Measurements from ENCODE around the gene SPRYD3.
"Not testable (repeated sequence)": the region's sequence is repeated elsewhere in the genome, so short reads cannot be mapped to it uniquely, and the experiment has no call there.

Gene SPRYD3

DNA sequence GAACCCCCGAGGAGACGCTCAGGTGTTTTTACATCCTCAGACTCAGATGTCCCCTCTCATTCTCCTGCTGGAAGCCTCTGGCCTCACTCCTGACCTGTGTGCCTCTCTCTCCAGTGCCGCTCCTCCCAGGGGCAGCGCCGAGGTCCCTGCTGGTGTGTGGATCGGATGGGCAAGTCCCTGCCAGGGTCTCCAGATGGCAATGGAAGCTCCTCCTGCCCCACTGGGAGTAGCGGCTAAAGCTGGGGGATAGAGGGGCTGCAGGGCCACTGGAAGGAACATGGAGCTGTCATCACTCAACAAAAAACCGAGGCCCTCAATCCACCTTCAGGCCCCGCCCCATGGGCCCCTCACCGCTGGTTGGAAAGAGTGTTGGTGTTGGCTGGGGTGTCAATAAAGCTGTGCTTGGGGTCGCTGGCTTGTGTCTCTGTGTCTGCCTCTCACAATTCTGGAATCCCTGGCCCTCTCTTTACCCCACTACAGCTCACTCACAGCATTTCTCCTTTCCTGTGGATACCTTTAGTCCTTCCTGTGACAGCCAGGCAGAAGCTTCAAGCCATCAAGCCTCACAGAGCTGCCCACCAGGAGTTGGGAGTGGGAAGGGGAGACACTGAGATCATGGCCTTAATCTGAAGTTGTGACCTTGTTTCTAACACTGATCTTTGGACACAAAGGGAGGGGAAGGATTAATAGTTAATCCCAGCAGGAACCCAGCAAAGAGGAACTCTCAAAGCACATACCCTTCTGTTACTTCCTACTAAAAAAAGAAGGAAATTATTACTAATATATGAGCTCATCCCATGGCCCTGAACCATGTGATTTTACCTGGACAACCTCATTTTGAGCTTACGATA lies 23.0 kb upstream of the SPRYD3 start:
- no peak for DNase-seq

DNA sequence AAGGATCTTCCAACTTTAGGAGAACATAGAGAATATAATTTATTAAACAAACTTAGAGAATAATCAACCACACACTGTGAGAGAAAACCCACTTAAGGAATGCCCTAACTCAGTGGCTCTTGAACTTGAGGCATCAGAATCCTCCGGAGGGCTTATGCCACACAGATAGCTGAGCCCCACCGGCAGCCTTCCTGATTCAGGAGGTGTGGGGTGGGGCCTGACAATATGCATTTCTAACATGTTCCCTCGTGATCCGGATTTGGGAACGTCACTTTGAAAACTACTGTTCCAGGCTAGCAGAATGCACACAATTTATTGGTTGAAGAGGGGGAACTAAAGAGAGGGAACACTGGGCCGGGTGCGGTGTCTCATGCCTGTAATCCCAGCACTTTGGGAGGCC lies 22.1 kb upstream of the SPRYD3 start:
- no peak for DNase-seq

DNA sequence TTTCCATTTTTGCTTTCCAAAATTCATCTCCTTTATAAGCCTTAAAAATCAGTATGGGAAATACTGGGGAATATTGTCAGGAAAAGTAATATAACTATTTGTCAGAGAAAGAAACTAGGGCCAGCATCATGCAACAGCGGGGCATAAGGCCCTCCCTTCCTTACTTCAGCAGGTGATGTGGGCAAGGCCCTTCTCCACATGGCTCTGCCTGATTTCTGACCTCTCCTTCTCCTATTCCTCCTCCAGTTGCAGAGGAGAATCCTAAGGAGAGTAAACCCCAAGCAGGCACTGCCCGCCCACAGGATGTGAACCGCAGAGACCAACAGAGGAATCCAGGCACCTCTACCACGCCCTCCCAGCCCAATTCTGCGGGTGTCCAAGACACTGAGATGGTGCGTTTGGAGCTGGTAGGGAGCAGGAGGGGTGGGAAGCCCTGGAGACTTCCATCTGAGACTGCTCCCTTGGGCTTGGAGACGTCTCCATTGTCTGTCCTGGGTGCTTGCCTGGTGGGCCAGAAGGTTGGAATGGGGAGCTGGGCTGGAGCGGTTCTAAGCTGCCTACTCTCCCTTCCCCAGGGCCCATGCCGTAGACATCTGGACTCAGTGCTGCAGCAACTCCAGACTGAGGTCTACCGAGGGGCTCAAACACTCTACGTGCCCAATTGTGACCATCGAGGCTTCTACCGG lies 21.4 kb upstream of the SPRYD3 start:
- DNase-seq: no peak

DNA sequence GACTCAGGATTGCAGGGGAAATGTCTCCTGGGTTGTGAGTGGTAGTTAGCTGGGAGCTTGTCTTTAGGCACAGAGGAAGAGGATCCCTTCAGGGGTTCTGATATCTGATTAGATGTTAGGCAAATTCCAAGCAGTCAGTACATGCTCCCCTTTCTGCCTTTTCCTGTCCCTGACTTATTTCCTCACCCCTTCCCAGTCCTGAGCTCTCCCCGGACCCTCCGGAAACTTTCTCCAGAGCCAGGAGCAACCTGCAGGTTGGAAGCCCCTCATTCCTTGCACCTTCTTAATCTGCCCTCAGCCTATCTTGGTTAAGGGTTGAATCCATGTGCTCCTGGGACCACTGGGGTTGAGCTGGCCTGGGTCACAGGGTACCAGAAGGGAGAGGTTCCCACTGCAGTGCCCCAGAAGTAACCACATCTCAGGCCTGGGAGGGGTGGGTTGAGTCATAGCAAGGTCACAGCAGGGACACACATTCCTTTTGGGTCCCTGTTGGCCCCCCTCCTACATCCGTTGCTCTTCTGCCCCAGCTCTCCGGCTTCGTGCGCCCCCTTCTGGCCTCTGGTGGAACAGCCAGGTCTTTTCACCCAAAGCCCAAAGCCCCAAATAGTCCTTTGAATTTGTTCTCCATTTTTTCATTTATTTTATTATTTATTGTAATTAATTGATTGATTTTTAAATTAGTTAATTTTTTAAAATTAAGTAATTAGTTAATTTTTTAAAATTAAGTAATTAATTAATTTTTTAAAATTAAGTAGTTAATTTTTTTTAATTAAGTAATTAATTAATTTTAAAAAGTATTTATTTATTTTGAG lies 20.1 kb upstream of the SPRYD3 start:
- DNase-seq: peak; percentile 90

DNA sequence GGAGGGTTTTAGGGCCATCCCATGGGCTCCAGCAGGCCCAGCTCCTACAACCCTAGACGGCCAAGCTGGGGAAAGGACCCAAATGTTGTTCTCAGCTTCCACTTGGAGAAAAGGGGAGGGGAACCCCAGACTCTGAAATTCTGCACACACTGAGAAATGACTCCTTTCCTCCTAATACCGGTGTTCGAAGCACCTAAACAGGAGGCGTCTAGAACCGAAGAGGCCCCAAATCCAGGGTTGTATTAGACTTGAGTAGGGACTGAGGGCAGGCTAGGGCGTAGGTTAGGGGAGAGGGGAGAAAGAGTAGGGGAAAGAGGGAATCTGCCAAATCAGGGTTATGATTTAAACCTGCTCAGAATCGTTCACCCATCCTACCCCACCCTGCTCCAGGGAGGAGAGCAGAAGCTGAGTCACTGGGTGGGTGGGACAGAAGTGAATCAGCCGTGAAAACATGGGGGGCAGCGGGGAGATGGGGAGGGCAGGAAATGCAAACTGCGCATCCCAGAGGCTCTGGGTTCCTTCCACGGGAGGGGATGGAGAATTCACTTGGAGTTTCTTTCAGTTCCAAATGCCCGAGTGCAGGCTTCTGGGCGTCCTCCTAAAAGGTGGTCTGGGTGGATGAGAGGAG lies 19.3 kb upstream of the SPRYD3 start:
- DNase-seq: no peak

DNA sequence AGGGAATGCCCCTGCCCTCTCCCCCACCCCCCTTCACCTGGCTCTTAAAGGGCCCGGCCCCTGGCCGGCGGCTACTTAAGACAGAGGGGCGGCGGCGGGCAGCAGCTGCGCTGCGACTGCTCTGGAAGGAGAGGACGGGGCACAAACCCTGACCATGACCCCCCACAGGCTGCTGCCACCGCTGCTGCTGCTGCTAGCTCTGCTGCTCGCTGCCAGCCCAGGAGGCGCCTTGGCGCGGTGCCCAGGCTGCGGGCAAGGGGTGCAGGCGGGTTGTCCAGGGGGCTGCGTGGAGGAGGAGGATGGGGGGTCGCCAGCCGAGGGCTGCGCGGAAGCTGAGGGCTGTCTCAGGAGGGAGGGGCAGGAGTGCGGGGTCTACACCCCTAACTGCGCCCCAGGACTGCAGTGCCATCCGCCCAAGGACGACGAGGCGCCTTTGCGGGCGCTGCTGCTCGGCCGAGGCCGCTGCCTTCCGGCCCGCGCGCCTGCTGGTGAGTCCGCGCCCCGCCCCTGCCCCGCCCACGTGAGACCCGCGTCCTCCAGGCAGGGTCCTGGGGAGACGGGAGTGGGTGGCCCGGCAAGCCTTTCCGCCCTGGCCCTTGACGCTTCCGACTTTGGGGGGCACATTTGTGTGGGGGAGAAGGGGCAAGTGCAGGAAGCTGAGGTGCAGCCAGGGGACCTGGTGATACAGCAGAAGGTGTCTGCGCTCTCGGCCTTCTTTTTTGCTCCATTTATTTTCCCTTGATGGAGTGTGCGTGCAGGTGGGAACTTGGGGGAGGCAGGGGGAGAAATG lies 18.6 kb upstream of the SPRYD3 start, which contains the start of gene IGFBP6:
TSS of gene IGFBP6 (plus strand) at position 104 of the 790 bp plus-strand sequence. CDS start at position 155, 51 bp downstream.
- DNase-seq: peak; percentile 54

DNA sequence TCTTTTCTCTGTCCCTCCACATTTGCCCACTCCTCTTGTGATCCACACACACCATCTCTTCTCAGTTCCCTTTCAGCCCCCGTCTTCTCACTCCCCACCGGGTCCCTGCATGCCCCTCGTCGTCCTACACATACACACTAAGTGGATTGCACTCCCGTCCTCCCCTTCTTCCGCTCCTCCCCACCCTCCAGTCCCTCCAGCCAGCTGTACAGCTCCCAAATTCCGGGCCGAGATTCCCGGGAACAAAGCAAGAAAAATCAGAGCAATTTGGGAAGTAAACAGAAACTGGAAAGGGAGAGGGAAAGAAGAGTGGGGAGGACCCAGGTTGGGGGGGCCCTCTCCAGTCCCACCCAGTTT lies 18.0 kb upstream of the SPRYD3 start:
- DNase-seq: no peak

DNA sequence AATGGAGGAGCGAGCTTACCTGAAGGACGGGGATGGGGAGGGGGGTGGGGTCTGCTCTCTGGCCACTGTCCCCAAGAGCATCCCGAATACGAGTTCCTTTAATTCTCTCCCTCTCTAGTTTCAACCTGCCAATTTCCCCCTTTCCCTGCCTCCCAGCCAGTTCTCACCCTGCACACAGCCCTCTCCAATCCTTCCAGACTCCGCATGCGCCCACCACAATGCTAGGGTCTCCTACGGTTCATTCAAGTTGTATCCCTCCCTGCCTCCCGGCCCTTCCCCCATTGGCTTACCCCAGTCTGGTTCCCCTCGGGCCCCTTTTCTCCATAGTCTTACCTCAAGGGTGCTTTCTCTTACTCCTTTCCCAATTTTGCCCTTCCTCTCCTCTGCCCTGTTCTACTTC lies 17.6 kb upstream of the SPRYD3 start:
- DNase-seq: no peak

DNA sequence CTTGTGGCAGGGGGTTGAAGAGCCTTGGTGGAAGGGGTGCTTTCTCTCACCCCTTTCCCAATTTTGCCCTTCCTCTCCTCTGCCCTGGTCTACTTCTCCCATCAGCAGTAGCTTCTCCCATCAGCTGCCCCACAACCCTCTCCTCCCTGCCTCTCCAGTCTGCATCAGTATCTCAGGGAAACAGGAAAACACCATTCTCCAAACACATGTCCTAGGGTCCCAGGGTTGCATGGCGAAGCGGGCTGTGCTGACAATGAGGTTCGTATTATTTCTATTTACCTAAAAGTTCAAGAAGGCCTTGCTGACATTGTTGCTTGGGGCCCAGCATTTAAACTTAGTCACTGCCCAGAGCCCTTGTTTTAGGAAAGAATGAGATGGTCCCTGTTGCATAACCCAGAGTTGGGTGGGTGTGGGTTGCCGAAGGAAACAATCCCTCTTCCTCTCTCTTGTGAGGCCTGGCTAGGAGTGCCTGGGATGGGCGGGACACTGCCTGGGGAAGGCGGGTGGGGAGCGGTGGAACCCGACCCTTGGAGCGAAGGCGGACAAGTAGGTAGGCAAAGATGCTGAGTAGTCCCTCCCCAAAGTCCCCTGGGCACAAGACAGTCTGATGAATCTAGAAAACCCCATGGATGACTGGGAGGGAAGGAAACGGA lies 17.0 kb upstream of the SPRYD3 start:
- no peak for DNase-seq

DNA sequence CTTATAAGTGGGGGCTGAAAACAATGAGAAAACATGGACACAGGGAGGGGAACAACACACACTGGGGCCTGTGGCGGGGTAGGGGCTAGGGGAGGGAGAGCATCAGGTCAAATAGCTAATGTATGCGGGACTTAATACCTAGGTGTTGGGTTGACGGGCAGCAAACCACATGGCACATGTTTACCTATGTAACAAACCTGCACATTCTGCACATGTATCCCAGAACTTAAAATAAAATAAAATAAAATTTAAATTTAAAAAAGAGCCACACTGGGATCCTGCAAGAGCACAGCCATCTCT lies 16.4 kb upstream of the SPRYD3 start:
- not testable (repeated sequence) for DNase-seq

DNA sequence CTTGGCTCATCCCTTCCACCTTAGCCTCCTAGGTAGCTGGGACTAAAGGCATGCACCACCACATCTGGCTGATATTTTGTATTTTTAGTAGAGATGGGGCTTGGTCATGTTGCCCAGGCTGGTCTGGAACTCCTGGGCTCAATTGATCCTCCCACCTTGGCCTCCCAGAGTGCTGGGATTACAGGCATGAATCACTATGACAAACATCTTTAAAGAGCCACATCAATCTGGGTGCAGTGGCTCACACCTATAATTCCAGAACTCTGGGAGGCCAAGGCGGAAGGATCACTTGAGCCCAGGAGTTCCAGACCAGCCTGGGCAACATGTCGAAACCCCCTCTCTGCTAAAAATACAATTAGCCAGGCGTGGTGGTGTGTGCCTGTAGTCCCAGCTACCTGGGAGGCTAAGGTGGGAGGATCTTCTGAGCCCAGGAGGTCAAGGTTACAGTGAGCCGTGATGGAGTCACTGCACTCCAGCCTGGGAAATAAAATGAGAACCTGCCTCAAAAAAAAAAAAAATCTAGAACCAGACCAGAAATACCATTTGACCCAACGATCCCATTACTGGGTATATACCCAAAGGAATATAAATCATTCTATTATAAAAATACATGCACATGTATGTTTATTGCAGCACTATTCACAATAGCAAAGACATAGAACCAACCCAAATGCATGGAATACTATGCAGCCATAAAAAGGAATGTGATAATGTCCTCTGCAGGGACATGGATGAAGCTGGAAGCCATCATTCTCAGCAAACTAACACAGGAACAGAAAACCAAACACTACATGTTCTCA lies 15.8 kb upstream of the SPRYD3 start:
- not testable (repeated sequence) for DNase-seq

DNA sequence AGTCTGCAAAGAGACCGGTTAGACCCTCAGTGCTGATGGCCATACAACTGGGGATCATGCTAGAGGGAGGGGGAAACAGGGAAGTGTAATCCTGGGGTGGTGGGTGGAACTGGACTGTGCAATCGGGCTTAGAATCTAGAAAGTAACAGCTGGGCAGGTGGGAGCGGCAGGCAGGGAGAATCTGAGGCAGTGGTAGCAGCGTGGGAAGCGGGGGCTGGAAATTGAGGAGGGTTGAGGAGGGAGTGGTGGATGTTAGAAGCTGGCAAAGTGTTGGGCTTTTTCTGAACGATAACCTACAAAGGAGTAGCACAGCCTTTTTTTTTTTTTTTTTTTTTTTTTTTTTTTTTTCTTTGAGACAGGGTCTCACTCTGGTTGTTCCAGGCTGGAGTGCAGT lies 15.2 kb upstream of the SPRYD3 start:
- no peak for DNase-seq

DNA sequence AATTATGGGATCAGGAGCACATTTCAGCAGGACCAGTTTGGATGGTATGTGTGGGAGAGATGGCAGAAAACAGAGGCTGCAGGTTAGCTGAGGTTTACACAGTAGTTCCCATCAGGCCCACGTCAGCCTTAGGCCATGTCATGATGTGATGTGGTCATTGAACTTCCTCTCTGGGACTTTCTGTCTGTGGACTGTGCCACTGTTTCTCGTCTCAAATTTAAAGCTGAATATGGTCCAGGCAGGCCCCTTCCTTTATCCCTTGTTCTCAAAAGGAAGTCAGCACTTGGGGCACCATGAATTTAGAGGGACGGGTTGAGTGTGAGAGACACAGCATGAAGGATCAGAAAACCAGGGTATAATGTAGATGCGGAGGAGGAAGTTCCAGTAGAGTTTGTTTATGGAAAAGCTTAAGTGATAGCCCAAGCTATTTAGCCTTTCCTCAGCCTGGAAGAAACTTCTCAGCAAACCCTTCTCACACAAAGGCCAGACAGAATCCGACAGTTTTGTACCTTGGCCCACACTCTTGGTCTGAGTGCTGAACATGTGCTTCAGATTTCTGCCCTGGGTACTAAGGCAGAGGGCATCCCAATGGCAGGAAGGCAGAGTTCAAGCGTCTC lies 14.7 kb upstream of the SPRYD3 start:
- DNase-seq: no peak

DNA sequence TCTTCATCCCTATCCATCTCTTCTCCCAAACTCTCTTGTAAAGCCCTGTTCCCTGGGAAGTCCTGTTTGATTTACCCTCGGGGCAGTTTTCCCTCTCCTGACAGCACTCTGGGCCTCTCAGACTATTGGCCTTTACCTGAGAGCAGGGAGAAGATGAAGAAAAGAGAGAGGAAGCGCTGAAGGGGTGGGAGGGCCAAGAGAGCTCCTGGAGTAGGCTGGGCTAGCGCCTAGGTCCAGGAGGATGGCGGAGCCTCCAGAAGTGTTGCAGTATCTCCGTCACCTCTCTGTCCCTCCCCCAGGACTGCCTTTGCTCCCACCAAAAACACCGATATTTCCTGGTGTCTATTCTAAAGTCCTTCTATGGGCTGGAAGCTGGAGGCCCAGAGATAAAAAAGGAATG lies 12.6 kb upstream of the SPRYD3 start:
- no peak for DNase-seq

DNA sequence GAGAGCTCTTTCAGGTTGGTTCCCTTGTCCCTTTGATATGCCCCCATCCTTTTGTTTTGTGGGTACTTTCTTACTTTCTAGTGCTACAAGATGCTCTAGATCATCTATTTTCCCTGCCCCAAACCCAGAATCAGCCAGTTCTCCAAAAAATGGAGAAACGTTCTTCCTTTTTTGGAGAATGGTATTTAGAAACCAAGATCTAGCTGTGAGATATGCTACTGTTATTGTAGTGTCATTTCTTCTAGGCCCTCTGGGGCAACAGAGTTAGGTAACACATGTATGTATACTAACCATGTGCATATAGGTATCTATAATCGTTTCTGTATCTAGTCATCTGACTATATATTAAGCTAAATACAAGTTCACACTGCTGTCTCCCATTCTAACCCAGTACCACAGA lies 11.4 kb upstream of the SPRYD3 start:
- DNase-seq: no peak

DNA sequence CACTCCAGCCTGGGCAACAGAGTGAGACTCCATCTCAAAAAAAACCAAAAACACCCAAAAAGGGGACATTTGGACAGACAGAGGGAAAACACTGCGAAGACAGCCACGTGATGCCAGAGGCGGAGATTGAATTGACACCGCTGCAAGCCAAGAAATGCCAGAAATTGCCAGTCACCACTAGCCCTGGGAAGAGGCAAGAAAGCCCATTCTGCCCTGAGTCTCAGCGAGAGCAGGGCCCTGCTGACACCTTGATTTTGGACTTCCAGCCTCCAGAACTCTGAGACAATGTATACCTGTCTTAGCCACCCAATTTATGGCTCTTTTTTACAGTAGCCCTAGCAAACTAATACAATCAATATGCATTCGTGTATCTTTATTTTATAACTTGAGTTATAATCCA lies 10.9 kb upstream of the SPRYD3 start:
- DNase-seq: no peak

DNA sequence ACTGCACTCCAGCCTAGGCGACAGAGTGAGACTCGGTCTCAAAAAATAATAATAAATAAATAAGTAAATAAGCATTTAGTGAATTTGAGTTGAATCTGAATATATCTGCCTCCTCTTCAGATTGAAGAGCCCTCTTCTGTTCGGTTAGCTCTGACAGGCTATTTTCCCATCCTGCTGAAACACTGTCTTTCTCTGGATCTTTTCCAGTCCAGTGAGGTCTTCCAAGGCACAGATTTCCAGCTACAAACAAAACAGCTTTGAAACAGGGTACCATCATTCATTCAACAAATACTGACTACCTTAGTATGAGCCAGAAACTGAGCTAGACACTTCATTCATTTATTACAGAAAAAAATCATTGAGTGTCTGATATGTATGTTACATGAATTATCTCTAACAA lies 7.2 kb upstream of the SPRYD3 start:
- no peak for DNase-seq

DNA sequence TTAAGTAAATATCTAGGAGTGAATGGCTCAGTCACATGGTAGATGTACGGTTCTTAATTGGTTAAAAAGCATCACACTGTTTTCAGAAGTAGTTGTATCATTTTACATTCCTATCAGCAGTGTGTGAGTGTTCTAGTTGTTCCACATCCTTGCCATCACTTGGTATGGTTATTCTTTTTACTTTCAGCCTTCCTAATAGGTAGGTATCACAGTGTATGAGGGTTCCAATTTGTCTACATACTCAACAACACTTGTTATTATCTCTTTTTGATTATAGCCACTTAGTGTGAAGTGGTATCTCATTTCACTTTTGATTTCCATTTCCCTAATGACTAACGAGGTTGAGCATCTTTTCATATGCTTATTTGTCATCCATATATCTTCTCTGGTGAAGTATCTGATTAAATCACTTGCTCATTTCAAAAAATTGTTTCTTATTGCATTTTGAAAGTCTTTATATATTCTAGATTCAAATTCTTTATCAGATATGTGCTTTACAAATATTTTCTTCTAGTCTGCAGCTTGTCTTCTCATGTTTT lies 3.5 kb upstream of the SPRYD3 start:
- no peak for DNase-seq

DNA sequence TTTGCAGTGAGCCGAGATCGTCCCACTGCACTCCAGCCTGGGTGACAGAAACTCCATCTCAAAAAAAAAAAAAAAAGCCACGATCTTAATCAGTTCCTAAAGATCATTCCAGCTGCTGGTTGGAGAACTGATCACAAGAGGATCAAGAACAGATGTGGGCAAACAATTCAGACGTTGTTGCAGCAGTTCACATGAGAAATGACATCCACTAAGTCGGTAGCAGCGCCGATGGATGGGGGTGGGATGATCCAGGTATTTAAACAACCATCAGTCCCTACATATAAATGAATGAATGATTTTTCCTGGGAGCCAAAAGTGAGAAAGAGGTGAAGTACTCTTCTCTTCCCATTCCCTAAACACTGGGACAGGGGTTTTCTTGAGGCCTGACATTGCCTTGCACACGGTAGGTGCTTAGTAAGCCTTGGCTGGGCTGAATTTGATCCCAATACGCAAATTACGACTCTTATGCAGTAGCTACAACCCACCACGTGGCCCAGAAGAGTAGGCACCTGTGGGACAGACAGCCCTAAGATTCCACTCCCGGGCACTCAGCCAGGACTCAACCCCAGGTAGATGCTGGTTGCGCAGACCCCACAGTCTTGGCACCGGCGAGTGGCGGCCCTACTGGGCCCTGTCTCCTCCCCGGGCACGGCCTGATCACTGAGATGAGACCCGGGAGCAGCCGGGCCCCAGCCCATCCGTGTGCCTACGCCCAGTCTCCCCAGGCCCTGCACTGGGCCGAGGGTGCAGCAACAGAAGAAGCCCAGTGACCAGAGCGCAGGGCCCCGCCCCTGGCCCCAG lies 565 bp downstream of the SPRYD3 start:
- DNase-seq: peak; percentile 45
